Measurements from ENCODE around the gene ADGRE2. TPM values are rescaled to one million over a fixed set of nuclear protein-coding genes. Genes with fewer than 3 reads are reported as not detected.
A peak's percentile ranks its signal among the peaks of the same experiment; 100 is the strongest.
"Not testable (repeated sequence)": the region's sequence is repeated elsewhere in the genome, so short reads cannot be mapped to it uniquely, and the experiment has no call there.

Gene ADGRE2
- total and polyA plus RNA-seq, 4 donors, result 0.23 to 8.3 (median 4.6) TPM

GRCh38 chr19:14773722-14774121 is 4.6 kb downstream of the ADGRE2 start:
- H3K27me3 ChIP-seq (ENCODE audit: control insufficient read depth in 1 of 2, insufficient read depth in 2 of 2, low read length in 1 of 2); H3K9me3 ChIP-seq (ENCODE audit: control insufficient read depth, low read length); H3K27ac ChIP-seq (ENCODE audit: low read depth in 1 of 2, low read length in 2 of 2); intact Hi-C loops (cut with DNase I); H3K4me3 ChIP-seq (ENCODE audit: low read length in 2 of 2); H3K4me1 ChIP-seq (ENCODE audit: control insufficient read depth in 1 of 2, insufficient read depth in 2 of 2, low read length in 2 of 2); H3K36me3 ChIP-seq (ENCODE audit: control insufficient read depth in 1 of 2, insufficient read depth in 2 of 2, low read length in 1 of 2); ATAC-seq (ENCODE audit: low FRiP score): not testable (repeated sequence)
- peak in 1 of 2 donors; percentile 43 for DNase-seq
- WGBS, 2 donors, result 72 to 76% methylated on average over 8 to 9 of the region's 9 CpGs

DNA sequence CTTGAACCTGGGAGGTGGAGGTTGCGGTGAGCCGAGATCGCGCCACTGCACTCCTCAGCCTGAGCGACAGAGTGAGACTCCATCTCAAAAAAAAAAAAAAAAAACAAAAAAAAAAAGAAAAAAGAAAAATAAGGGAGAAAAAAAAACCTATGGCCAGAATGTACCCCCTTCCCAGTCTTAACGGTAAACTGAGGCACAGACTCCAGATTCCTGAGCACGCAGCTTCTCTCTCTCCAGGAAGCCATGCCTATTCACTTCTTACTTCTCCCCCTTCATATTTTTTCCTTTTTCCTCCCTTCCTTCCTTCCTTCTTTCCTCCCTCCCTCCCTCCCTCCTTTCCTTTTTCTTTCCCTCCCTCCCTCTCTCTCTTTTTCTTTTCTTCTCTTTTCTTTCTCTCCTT is 5.4 kb downstream of the ADGRE2 start:
- WGBS, 2 donors, result 89 to 93% methylated on average over 7 of the region's 7 CpGs
- Histone ChIP-seq H3K4me3 (ENCODE audit: low read length in 2 of 2) (no peak overlapping the region), H3K27ac (ENCODE audit: low read depth in 1 of 2, low read length in 2 of 2) (no peak overlapping the region), H3K27me3 (ENCODE audit: control insufficient read depth in 1 of 2, insufficient read depth in 2 of 2, low read length in 1 of 2) (no peaks in the 10 kb centered on the region), H3K36me3 (ENCODE audit: control insufficient read depth in 1 of 2, insufficient read depth in 2 of 2, low read length in 1 of 2) (no peaks in the 10 kb centered on the region), H3K9me3 (ENCODE audit: control insufficient read depth, low read length) (peaks cover 2% of the 10 kb centered on the region), H3K4me1 (ENCODE audit: control insufficient read depth in 1 of 2, insufficient read depth in 2 of 2, low read length in 2 of 2) (no peaks in the 10 kb centered on the region)
- intact Hi-C loops (cut with DNase I), result no loop called here
- ATAC-seq (ENCODE audit: low FRiP score), result no peak
- peak in 1 of 2 donors; percentile 2 for DNase-seq

GRCh38 chr19:14772467-14772866 is 5.9 kb downstream of the ADGRE2 start:
- Histone ChIP-seq H3K27me3 (ENCODE audit: control insufficient read depth in 1 of 2, insufficient read depth in 2 of 2, low read length in 1 of 2) (no peaks in the 10 kb centered on the region), H3K36me3 (ENCODE audit: control insufficient read depth in 1 of 2, insufficient read depth in 2 of 2, low read length in 1 of 2) (no peaks in the 10 kb centered on the region), H3K4me3 (ENCODE audit: low read length in 2 of 2) (no peak overlapping the region), H3K4me1 (ENCODE audit: control insufficient read depth in 1 of 2, insufficient read depth in 2 of 2, low read length in 2 of 2) (no peaks in the 10 kb centered on the region), H3K9me3 (ENCODE audit: control insufficient read depth, low read length) (peaks cover 2% of the 10 kb centered on the region), H3K27ac (ENCODE audit: low read depth in 1 of 2, low read length in 2 of 2) (no peak overlapping the region)
- intact Hi-C loops (cut with DNase I), result no loop called here
- ATAC-seq (ENCODE audit: low FRiP score) (no peak), DNase-seq (no peak)
- WGBS, 2 donors, result 77 to 83% methylated on average over 8 of the region's 8 CpGs

GRCh38 chr19:14770944-14771839 is 7.2 kb downstream of the ADGRE2 start:
- no peak overlapping the region for H3K27ac ChIP-seq (ENCODE audit: low read depth in 1 of 2, low read length in 2 of 2)
- H3K4me1 ChIP-seq (ENCODE audit: control insufficient read depth in 1 of 2, insufficient read depth in 2 of 2, low read length in 2 of 2), result no peaks in the 10 kb centered on the region
- peak in 1 of 2 donors; percentile 44 for DNase-seq
- H3K36me3 ChIP-seq (ENCODE audit: control insufficient read depth in 1 of 2, insufficient read depth in 2 of 2, low read length in 1 of 2), result no peaks in the 10 kb centered on the region
- H3K27me3 ChIP-seq (ENCODE audit: control insufficient read depth in 1 of 2, insufficient read depth in 2 of 2, low read length in 1 of 2), result no peaks in the 10 kb centered on the region
- no peak for ATAC-seq (ENCODE audit: low FRiP score)
- intact Hi-C loops (cut with DNase I), result no loop called here
- 73 to 75% methylated on average over 11 of the region's 11 CpGs for WGBS, 2 donors
- H3K9me3 ChIP-seq (ENCODE audit: control insufficient read depth, low read length), result no peaks in the 10 kb centered on the region
- no peak overlapping the region for H3K4me3 ChIP-seq (ENCODE audit: low read length in 2 of 2)

DNA sequence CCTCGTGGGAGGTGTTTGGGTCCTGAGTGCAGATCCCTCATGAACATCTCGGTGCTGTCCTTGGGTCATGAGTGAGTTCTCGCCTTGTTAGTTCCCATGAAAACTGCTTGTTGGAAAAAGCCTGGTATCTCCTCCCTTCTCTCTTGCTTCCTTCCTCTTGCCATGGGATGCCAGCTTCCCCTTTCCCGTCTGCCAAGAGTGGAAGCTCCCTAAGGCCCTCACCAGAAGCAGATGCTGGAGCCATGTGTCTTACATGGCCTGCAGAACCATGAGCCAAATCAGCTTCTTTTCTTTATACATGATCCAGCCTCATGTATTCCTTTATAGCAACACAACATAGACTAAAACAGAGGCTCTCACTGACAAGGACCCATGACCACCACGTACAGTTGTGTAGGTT is 8.2 kb downstream of the ADGRE2 start:
- ATAC-seq (ENCODE audit: low FRiP score) (no peak), DNase-seq (peak in 1 of 2 donors; percentile 23)
- Histone ChIP-seq H3K27ac (ENCODE audit: low read depth in 1 of 2, low read length in 2 of 2) (no peak overlapping the region), H3K9me3 (ENCODE audit: control insufficient read depth, low read length) (no peaks in the 10 kb centered on the region), H3K4me1 (ENCODE audit: control insufficient read depth in 1 of 2, insufficient read depth in 2 of 2, low read length in 2 of 2) (no peaks in the 10 kb centered on the region), H3K36me3 (ENCODE audit: control insufficient read depth in 1 of 2, insufficient read depth in 2 of 2, low read length in 1 of 2) (no peaks in the 10 kb centered on the region), H3K4me3 (ENCODE audit: low read length in 2 of 2) (no peak overlapping the region), H3K27me3 (ENCODE audit: control insufficient read depth in 1 of 2, insufficient read depth in 2 of 2, low read length in 1 of 2) (no peaks in the 10 kb centered on the region)
- WGBS, 2 donors, result 78 to 82% methylated on average over 5 of the region's 5 CpGs
- intact Hi-C loops (cut with DNase I), result no loop called here

DNA sequence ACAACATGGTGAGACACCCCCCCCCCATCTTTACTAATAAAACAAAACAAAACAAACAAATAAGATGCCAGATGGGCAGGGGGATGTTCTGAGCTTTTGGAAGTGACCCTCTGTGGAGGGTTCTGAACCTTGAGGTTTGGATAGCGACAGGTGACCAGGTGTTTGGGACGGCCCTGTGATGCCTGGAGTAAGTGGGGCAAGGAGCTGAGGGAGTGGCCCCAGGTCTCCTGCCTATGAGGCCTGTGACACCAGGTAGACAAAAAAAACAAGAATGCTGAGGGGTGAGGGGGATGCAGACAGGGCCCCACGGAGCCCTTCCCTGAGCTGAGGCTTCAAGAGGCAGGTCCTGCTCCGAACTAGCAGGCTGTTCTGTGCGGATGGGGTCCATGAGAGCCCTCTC is 9.2 kb downstream of the ADGRE2 start:
- no peaks in the 10 kb centered on the region for H3K36me3 ChIP-seq (ENCODE audit: control insufficient read depth in 1 of 2, insufficient read depth in 2 of 2, low read length in 1 of 2)
- H3K27me3 ChIP-seq (ENCODE audit: control insufficient read depth in 1 of 2, insufficient read depth in 2 of 2, low read length in 1 of 2), result no peaks in the 10 kb centered on the region
- 82 to 83% methylated on average over 5 of the region's 5 CpGs for WGBS, 2 donors
- DNase-seq (peak in 1 of 2 donors; percentile 43), ATAC-seq (ENCODE audit: low FRiP score) (no peak)
- no peaks in the 10 kb centered on the region for H3K9me3 ChIP-seq (ENCODE audit: control insufficient read depth, low read length)
- intact Hi-C loops (cut with DNase I), result no loop called here
- H3K27ac ChIP-seq (ENCODE audit: low read depth in 1 of 2, low read length in 2 of 2), result no peak overlapping the region
- H3K4me3 ChIP-seq (ENCODE audit: low read length in 2 of 2), result no peak overlapping the region
- H3K4me1 ChIP-seq (ENCODE audit: control insufficient read depth in 1 of 2, insufficient read depth in 2 of 2, low read length in 2 of 2), result no peaks in the 10 kb centered on the region

- H3K4me1 ChIP-seq (ENCODE audit: control insufficient read depth in 1 of 2, insufficient read depth in 2 of 2, low read length in 2 of 2), result no peaks in the 10 kb centered on the region
- H3K36me3 ChIP-seq (ENCODE audit: control insufficient read depth in 1 of 2, insufficient read depth in 2 of 2, low read length in 1 of 2), result no peaks in the 10 kb centered on the region
- ATAC-seq (ENCODE audit: low FRiP score) (no peak), DNase-seq (peak in 1 of 2 donors; percentile 61)
- WGBS, 2 donors, result 81 to 83% methylated on average over 2 of the region's 2 CpGs
- H3K27ac ChIP-seq (ENCODE audit: low read depth in 1 of 2, low read length in 2 of 2), result no peak overlapping the region
- H3K27me3 ChIP-seq (ENCODE audit: control insufficient read depth in 1 of 2, insufficient read depth in 2 of 2, low read length in 1 of 2), result no peaks in the 10 kb centered on the region
- intact Hi-C loops (cut with DNase I), result no loop called here
- H3K9me3 ChIP-seq (ENCODE audit: control insufficient read depth, low read length), result no peaks in the 10 kb centered on the region
- H3K4me3 ChIP-seq (ENCODE audit: low read length in 2 of 2), result no peak overlapping the region
These were observed 10.4 kb downstream of the ADGRE2 start for GRCh38 chr19:14768001-14768400.

DNA sequence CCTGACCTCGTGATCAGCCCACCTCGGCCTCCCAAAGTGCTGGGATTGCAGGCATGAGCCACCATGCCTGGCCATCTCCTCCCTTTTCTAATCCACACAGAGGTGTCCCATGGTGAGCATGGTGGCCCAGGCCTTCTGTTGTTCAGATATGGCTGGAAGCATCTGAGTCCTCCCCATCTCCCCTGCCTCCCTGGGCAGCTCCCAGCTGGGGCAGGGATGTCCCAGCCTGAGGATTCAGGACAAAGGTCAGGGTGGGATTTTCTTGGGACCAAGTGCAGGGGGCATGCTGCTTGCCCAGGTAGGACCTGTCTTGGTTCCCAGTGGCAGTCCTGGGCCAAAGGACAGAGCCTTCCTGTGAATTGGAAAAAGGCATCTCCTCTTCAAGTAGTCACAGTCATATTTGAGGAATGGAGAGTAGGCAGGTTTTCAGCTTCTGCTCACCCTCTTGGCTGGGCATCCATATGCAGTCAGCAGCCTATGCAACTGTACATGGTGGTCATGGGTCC is 10.8 kb downstream of the ADGRE2 start:
- Histone ChIP-seq H3K36me3 (ENCODE audit: control insufficient read depth in 1 of 2, insufficient read depth in 2 of 2, low read length in 1 of 2) (no peaks in the 10 kb centered on the region), H3K27ac (ENCODE audit: low read depth in 1 of 2, low read length in 2 of 2) (no peak overlapping the region), H3K4me1 (ENCODE audit: control insufficient read depth in 1 of 2, insufficient read depth in 2 of 2, low read length in 2 of 2) (no peaks in the 10 kb centered on the region), H3K4me3 (ENCODE audit: low read length in 2 of 2) (no peak overlapping the region), H3K27me3 (ENCODE audit: control insufficient read depth in 1 of 2, insufficient read depth in 2 of 2, low read length in 1 of 2) (no peaks in the 10 kb centered on the region), H3K9me3 (ENCODE audit: control insufficient read depth, low read length) (no peaks in the 10 kb centered on the region)
- no peak for ATAC-seq (ENCODE audit: low FRiP score)
- peak in 1 of 2 donors; percentile 14 for DNase-seq
- 75 to 92% methylated on average over 2 of the region's 2 CpGs for WGBS, 2 donors
- intact Hi-C loops (cut with DNase I), result no loop called here

DNA sequence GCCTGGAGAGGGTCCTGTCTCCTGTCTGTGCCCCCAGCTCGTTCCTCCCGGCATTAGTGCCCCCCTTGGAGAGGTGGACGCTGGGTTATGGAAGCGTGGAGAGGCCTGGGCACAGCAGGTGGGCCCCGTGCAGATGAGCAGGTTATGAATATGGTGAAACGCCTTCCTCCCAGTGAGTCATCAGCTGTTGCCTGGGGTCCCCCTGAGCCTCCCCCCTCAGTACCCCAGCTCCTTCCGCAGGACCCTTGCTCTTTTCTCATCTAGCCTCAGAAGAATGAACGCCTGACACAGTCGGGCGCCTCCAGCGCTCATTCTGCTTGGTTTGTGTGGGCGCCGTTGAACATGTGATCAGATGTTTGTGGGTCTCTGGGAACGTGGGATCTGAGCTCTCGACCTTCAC is 12.5 kb downstream of the ADGRE2 start:
- H3K36me3 ChIP-seq (ENCODE audit: control insufficient read depth in 1 of 2, insufficient read depth in 2 of 2, low read length in 1 of 2); H3K9me3 ChIP-seq (ENCODE audit: control insufficient read depth, low read length); H3K4me3 ChIP-seq (ENCODE audit: low read length in 2 of 2); intact Hi-C loops (cut with DNase I); H3K27me3 ChIP-seq (ENCODE audit: control insufficient read depth in 1 of 2, insufficient read depth in 2 of 2, low read length in 1 of 2); H3K4me1 ChIP-seq (ENCODE audit: control insufficient read depth in 1 of 2, insufficient read depth in 2 of 2, low read length in 2 of 2); DNase-seq; ATAC-seq (ENCODE audit: low FRiP score); H3K27ac ChIP-seq (ENCODE audit: low read depth in 1 of 2, low read length in 2 of 2): not testable (repeated sequence)
- 78 to 82% methylated on average over 12 to 15 of the region's 15 CpGs for WGBS, 2 donors

Data from aorta (tissue), 5 donors.